T-helper 1 cell treated with Interleukin-12 subunit alpha and Interleukin-12 subunit beta and Interleukin-4 antibody, amounts not matched to agents 30 μg/mL and 1 μg/mL, for 36 hours (primary cell): ENCODE results near the gene KLK1.
"Not testable (repeated sequence)": the region's sequence is repeated elsewhere in the genome, so short reads cannot be mapped to it uniquely, and the experiment has no call there.

Experiments used
- H3K27ac Mint-ChIP-seq: one replicate; pipeline ENCODE4 v1.8.0; 2021; ENCODE audit warnings: mild to moderate bottlenecking, mixed read lengths
- H3K27me3 Mint-ChIP-seq: one replicate; pipeline ENCODE4 v1.8.0; 2021; ENCODE audit warnings: low read depth, mixed read lengths
- H3K36me3 Mint-ChIP-seq: one replicate; pipeline ENCODE4 v1.8.0; 2021; ENCODE audit warnings: low read depth, mixed read lengths
- H3K4me1 Mint-ChIP-seq: one replicate; pipeline ENCODE4 v1.8.0; 2021; ENCODE audit warnings: low read depth, mixed read lengths
- H3K4me3 Mint-ChIP-seq: one replicate; pipeline ENCODE4 v1.8.0; 2021; ENCODE audit warnings: mild to moderate bottlenecking, moderate library complexity, mixed read lengths
- H3K9me3 Mint-ChIP-seq: one replicate; pipeline ENCODE4 v1.8.0; 2021; ENCODE audit warnings: mixed read lengths

The KLK1 gene

DNA sequence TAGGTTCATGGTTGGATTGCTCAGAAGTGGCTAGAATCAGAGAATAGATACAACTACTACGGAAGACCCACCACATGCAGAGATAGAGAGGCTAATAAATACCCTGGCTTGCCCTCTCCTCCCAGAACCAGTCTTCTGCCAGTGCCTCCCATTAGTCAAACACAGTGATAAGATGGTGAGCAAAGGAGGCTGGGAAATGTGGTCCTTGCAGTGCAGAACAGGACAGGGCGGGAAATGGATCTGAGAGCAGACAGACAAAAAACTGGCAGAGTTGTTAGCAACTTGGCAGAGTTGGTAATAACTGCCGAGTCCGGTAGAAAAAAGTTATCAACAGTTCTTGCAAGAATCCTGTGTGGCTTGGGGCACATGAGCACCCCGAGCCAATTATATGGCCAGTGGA is 8.7 kb downstream of the KLK1 start:
- Mint-ChIP-seq H3K4me1 (peaks cover 13% of the 10 kb centered on the region), H3K27ac (no peak overlapping the region), H3K27me3 (peaks cover 30% of the 10 kb centered on the region), H3K4me3 (no peak overlapping the region), H3K36me3 (no peaks in the 10 kb centered on the region), H3K9me3 (no peaks in the 10 kb centered on the region)

DNA sequence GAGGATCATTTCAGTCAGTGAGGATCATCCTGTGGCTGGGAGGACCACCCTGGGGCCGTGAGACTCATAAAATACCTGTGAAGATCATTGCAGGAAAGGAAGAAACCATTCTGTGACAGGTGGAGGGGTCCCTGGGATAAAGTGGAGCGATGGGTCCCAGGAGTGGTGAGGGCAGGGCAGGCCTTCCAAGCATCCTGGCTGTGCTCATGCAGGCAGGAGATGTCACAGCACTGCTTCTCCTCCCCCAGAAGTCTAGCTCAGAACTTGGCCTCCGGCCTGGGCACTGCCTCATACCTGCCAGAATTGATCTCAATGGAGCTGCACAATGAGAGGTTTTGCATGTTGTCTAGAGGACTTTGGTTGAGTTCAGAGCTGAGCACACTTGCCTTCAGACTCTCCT is 11.1 kb downstream of the KLK1 start:
- Mint-ChIP-seq H3K9me3 (no peaks in the 10 kb centered on the region), H3K27ac (no peak overlapping the region), H3K27me3 (peaks cover 19% of the 10 kb centered on the region), H3K36me3 (no peaks in the 10 kb centered on the region), H3K4me3 (no peak overlapping the region), H3K4me1 (peaks cover 6% of the 10 kb centered on the region)

DNA sequence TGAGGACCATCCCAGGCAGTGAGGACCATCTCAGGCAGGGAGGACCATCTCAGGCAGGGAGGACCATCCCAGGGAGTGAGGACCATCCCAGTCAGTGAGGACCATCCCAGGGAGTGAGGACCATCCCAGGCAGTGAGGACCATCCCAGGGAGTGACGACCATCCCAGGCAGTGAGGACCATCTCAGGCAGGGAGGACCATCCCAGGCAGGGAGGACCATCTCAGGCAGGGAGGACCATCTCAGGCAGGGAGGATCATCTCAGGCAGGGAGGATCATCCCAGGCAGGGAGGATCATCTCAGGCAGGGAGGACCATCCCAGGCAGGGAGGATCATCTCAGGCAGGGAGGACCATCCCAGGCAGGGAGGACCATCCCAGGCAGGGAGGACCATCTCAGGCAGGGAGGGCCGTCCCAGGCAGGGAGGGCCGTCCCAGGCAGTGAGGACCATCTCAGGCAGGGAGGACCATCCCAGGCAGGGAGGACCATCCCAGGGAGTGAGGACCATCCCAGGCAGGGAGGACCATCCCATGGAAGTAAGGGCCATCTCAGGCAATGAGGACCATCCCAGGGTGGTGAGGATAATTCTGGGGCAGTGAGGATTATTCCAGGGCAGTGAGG is 11.9 kb downstream of the KLK1 start:
- H3K4me1 Mint-ChIP-seq, H3K27ac Mint-ChIP-seq, H3K36me3 Mint-ChIP-seq, H3K4me3 Mint-ChIP-seq, H3K9me3 Mint-ChIP-seq: not testable (repeated sequence)
- peaks cover 19% of the 10 kb centered on the region for H3K27me3 Mint-ChIP-seq

DNA sequence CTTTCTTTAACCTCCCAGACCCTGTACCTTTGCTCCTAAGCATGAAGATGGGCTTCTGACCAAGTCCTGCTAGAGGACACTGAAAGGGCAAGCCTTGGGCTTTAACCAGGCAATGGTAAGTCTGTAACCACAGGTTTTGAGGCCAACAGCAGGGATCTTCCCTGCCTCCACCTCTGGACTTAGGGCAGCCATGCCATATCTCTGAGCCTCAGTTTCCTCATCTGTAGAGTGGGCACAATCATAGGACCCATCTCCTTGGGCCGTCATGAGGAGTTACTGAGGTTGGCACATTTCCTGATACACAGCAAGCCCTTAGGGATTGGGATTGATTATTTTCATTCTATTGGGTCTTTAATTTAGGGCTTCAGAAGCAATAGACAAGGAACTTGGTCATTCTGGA is 14.7 kb downstream of the KLK1 start:
- Mint-ChIP-seq H3K4me1 (peaks cover 13% of the 10 kb centered on the region), H3K9me3 (no peaks in the 10 kb centered on the region), H3K4me3 (no peak overlapping the region), H3K36me3 (peaks cover 2% of the 10 kb centered on the region), H3K27ac (no peak overlapping the region), H3K27me3 (peaks cover 5% of the 10 kb centered on the region)

DNA sequence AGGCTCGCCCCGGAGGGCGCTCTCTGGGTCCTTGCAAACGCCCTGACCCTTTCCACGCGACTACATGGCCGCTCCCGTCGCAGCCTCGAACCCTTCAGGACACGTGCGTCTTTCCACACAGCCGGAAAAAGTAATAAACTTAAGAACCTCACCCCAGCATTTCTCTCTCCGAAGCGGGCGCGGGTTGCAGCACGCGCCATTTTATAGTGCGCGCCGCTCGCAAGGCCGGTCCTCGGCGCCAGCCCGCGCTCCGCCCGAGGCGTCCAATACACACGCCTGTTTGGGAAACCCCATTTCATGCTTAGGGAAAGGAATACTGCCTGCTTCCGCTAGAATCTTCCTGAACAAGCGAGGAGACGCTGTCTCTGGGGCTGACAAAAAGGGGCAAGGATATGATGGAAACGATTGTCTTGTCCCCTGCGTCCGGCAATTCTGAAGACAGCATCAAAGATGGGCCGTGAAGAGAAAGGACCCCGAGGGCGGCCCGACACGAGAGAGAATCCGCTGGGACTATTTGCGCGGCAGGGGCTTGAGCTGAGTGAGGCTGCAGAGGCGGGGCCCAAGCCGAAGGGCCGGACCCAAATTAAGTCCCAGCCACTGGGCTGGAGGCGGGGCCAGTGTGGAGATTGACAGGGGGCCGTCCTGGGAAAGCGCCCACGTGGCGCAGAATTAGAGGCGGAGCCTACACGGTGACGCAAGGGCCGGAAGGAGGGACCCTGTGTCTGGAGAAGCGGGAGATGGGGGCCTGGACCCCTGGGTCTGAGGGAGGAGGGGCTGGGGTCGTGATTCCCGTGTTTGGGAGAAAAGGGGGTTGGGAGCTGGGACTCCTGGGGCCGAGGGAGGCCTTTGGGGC is 18.9 kb downstream of the KLK1 start:
- peak overlapping the region; percentile 96 for H3K4me3 Mint-ChIP-seq
- peaks cover 13% of the 10 kb centered on the region for H3K36me3 Mint-ChIP-seq
- peaks cover 32% of the 10 kb centered on the region for H3K4me1 Mint-ChIP-seq
- peak overlapping the region; percentile 97 for H3K27ac Mint-ChIP-seq
- H3K27me3 Mint-ChIP-seq, result no peaks in the 10 kb centered on the region
- no peaks in the 10 kb centered on the region for H3K9me3 Mint-ChIP-seq

DNA sequence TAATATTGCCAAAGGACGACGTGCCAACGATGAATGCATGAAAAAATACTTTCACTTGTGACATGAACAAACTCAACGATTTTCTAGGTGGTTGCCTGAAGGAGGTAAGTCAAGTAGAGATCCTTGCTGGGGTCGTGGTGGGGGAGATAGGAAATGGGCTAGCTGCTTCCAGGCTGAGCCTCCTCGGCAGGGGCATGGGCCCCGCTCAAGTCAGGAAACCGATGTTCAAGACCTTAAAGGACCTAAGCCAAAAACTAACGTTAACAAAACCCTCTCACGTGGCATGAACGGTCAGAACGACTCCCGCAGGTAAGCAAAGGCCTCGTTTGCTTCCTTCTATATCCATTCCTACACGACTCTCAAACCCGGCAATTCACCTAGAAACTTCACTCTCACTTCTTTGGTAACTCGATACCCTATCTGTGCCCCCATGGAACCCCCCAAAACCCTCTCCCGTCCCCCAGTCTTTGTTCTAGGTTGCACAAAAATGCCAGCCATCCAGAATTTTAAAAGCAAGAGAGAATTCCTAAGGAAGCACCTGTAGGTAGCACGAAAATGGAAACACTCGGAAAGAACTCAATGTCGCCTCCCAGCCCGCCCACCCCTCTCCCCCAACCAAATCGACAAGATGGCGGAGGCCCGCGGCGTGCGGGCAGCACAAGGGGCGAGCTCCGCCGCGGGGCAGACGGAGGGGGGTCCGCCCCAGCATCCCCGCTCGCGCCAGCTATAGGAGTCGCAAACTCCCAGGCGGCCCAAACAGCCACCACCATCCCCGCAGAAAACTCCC is 19.8 kb downstream of the KLK1 start:
- peaks cover 13% of the 10 kb centered on the region for H3K36me3 Mint-ChIP-seq

DNA sequence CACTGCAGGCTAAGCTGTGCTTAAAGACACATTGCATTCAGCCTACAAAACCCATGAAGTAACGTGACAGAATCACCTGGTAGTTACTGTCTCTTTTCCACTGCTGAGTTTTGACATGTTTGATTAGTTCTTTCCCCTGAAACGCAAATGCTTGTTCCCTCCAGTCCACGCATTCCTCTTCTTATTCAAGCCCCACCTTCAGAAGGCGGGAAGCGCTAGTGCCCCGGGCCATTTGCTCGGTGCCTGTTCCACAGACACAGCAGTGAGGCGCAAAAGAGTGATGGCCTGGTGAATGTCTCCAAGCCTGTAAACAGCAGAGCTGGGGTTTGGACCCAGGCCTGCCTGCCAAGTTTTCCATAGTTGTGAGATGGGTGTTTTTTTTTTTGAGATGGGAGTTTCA is 22.5 kb downstream of the KLK1 start:
- no peaks in the 10 kb centered on the region for H3K9me3 Mint-ChIP-seq
- H3K36me3 Mint-ChIP-seq, result peaks cover 18% of the 10 kb centered on the region
- no peaks in the 10 kb centered on the region for H3K27me3 Mint-ChIP-seq
- no peak overlapping the region for H3K4me3 Mint-ChIP-seq
- H3K4me1 Mint-ChIP-seq, result peaks cover 30% of the 10 kb centered on the region
- no peak overlapping the region for H3K27ac Mint-ChIP-seq

More for the DNA sequence above, 19.8 kb downstream of the KLK1 start:
- Mint-ChIP-seq H3K27ac (peak overlapping the region; percentile 97), H3K4me3 (peak overlapping the region; percentile 96), H3K4me1 (peaks cover 32% of the 10 kb centered on the region), H3K27me3 (no peaks in the 10 kb centered on the region), H3K9me3 (no peaks in the 10 kb centered on the region)

DNA sequence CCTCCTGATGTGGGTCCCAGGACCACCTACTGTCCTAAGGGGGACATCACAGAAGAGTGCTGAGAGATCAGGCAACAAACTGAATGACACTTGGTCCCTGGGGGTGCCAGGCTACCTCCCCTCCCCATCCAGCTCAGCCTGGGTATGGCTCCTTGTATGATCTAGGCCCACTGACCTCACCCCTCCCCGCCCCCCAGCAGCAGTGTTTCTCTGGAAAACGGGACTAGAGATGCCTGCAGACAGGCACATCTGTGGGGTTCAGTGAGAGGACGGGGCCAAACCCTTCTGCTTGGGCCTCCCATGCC is 24.1 kb downstream of the KLK1 start:
- Mint-ChIP-seq H3K27ac (no peak overlapping the region), H3K27me3 (no peaks in the 10 kb centered on the region), H3K36me3 (peaks cover 18% of the 10 kb centered on the region), H3K9me3 (no peaks in the 10 kb centered on the region), H3K4me1 (peaks cover 23% of the 10 kb centered on the region), H3K4me3 (no peak overlapping the region)

DNA sequence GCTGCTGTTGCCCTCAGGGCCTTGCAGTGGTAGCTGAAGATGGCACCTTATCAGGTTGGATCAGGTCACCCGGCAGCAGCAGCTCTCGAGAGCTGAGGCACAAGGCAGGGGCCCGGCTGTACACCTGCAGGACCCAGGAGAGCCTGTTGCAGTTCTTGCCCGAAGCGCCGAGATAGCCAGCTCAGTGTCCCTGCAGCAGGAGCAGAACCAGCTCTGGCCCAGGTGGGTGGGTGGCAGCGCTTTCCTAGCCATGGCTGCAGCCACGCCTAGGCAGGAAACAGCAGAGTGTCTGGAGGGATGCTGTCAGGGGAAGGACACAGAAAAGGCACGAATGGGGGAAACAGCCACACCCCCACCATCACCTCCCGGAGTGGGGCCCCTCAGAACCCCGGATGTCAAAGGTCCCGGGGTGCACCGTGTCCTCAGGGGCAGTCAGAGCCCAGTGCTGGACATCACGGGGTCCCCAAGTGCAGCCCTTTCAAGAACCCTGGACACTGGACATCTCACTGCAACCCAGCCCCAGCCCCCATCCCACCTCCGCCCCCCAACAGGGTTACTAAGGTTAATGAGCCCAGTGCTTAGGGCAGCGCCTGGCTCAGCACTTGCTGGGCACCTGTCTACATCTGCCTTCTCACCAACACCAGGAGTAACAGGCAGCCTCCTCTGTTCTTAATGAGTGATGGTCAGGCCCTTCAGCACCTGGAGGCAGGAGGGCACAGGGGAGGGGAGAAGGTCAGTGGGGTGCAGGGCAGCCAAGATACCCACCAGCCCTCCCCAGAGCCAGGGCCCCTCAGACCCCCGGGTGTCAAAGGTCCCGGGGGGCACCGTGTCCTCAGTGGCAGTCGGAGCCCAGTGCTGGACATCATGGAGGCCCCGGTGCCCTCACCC is 24.7 kb downstream of the KLK1 start:
- no peak overlapping the region for H3K27ac Mint-ChIP-seq
- H3K4me1 Mint-ChIP-seq, result peaks cover 25% of the 10 kb centered on the region
- no peaks in the 10 kb centered on the region for H3K27me3 Mint-ChIP-seq
- no peak overlapping the region for H3K4me3 Mint-ChIP-seq
- peaks cover 16% of the 10 kb centered on the region for H3K36me3 Mint-ChIP-seq
- H3K9me3 Mint-ChIP-seq, result no peaks in the 10 kb centered on the region

DNA sequence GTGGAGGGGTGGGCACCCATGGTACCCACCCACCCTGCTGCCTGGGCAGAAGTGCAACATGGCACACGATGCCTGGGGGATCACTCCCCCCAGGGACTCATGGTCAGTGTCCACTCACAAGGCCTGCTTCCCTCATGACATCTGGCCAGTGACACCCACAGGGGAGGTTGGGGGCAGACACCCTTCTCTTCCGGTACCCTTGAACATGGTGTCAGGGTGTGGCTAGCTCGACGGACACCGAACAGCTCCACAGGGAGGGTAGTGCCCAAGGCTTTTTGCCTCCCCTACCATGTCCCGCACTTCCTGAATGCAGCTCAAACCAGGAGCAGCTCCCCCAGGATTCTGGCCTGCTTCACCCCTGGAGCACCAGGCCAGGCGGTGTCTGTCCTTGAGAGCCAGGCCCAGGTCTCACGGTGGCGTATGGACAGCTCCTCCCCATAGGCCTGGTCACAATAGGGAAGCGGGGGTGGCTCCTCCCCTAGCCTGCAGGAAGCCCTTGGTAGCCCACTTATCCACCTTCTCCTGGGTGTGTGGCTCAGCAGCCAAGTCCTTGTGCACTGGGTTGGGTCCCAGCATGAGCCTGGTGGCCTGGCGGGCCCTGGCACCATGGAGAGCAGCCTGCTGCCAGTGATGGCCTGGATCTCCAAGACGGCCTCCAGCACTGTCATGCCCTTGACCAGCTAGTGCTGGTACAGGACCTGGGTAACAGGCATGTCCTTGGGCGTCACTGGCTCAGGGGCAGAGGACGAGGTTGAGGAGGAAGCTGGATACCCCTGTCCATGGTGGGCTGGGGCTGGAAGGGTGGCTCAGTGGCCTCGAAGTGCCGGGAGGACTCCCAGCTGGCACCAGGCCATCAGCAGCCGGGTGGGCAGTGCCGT is 25.6 kb downstream of the KLK1 start:
- Mint-ChIP-seq H3K27ac (no peak overlapping the region), H3K9me3 (no peaks in the 10 kb centered on the region), H3K36me3 (peaks cover 16% of the 10 kb centered on the region), H3K27me3 (no peaks in the 10 kb centered on the region), H3K4me1 (peaks cover 18% of the 10 kb centered on the region), H3K4me3 (no peak overlapping the region)

DNA sequence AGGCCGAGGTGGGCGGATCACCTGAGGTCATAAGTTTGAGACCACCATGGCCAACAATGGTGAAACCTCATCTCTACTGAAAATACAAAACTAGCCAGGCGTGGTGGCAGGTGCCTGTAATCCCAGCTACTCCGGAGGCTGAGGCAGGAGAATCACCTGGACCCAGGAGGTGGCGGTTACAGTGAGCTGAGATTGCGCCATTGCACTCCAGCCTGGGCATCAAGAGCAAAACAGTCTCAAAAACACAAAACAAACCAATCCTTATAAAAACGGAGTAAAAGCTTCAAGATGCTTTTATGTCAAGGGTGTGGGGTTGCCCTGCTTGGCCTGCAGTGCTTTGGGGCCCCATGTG is 26.2 kb downstream of the KLK1 start:
- Mint-ChIP-seq H3K36me3 (peaks cover 13% of the 10 kb centered on the region), H3K4me1 (peaks cover 13% of the 10 kb centered on the region), H3K27ac (no peak overlapping the region), H3K27me3 (no peaks in the 10 kb centered on the region), H3K9me3 (no peaks in the 10 kb centered on the region), H3K4me3 (no peak overlapping the region)

DNA sequence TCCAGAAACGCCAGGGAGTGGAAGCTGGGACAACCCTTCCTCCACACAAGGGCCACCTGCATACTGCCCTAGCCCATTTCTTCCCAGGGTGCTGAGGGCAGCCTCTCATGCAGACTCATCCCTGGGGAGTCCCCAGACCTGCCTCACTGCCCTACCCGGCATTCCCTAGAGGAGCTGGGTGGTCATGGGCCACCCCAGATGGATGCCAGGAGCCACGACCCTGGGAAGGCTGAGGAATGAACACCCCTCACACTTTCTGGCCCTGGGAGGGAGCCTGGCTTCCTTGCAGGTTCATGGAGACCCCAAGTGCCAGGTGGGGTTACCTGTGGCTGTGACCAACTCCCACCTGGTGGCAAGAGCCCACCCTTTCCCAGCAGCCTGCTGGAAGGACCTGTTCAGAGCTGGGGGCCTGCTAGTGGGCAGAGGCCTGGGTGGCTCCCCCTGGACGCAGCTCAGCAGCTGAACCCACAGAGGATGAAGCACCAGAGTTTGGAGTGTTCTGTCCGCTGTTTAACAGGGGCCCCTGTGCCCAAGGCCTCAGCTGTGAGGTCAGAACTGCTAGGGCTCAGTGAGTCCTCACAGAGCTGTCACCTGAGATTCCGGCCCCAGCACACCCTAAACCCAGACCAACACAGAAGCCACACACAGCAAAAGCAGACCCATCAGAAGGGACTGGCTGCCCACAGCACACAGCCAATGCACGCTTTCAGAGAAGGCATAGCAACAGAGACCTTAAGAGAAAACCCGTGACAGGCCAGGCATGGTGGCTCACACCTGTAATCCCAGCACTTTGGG is 26.8 kb downstream of the KLK1 start:
- peaks cover 13% of the 10 kb centered on the region for H3K36me3 Mint-ChIP-seq
- H3K27me3 Mint-ChIP-seq, result no peaks in the 10 kb centered on the region
- no peaks in the 10 kb centered on the region for H3K9me3 Mint-ChIP-seq
- no peak overlapping the region for H3K4me3 Mint-ChIP-seq
- H3K27ac Mint-ChIP-seq, result no peak overlapping the region
- H3K4me1 Mint-ChIP-seq, result peaks cover 7% of the 10 kb centered on the region

DNA sequence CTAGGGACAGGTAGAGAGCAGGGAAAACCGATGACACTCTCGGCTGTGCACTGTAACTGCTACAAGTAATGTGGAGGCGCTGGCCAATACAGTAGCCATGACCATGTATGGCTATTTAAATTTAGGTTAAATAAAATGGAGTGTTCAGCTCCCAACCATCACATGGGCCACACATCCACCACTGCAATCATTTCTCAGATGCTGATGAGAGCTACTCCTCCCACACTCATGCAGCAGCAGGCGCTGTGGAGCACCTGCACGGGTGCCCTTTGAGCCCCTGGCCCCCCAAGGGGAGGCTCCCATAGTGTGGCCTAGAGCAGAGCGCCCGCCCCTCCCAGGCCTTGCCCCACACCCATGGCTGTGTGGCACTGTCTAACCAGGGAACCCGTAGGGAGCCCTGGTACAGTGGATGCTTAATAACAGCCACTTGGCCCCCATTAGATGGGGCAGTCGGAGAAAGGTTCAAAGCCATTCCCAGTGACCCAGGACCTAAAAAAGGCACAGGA is 27.4 kb downstream of the KLK1 start:
- Mint-ChIP-seq H3K36me3 (peaks cover 12% of the 10 kb centered on the region), H3K27me3 (no peaks in the 10 kb centered on the region), H3K4me3 (no peak overlapping the region), H3K27ac (no peak overlapping the region), H3K9me3 (no peaks in the 10 kb centered on the region), H3K4me1 (peaks cover 7% of the 10 kb centered on the region)
